T-helper 17 cell (primary cell): ENCODE measurements around the gene STAT6. TPM values are rescaled to one million over a fixed set of nuclear protein-coding genes. Genes with fewer than 3 reads are reported as not detected.

Experiments used
- ATAC-seq: fragments of 150-1000 bp; cut with Tn5 transposase; 2 replicates; pipeline ENCODE4 v1.10.0; 2021; ENCODE audit warnings: mild to moderate bottlenecking, moderate library complexity
- DNase-seq, 3 donors: peaks; one replicate each; pipeline versions ENCODE4 v3.0.0 to v3.0.0-alpha.2; 2020 to 2021
- H3K9me3 ChIP-seq: one replicate; pipeline ENCODE4 v1.7.0; 2013; ENCODE audit warnings: low read length, mild to moderate bottlenecking; ENCODE audit not compliant: control insufficient read depth, poor library complexity, severe bottlenecking
- H3K27ac Mint-ChIP-seq: one replicate; pipeline ENCODE4 v1.8.0; 2022; ENCODE audit warnings: mild to moderate bottlenecking, moderate library complexity, mixed read lengths
- H3K27me3 Mint-ChIP-seq: one replicate; pipeline ENCODE4 v1.8.0; 2022; ENCODE audit warnings: mixed read lengths
- H3K36me3 Mint-ChIP-seq: one replicate; pipeline ENCODE4 v1.8.0; 2022; ENCODE audit warnings: low read depth, mixed read lengths
- H3K4me1 Mint-ChIP-seq: one replicate; pipeline ENCODE4 v1.8.0; 2022; ENCODE audit warnings: mild to moderate bottlenecking, mixed read lengths
- H3K4me3 Mint-ChIP-seq: one replicate; pipeline ENCODE4 v1.8.0; 2022; ENCODE audit warnings: mild to moderate bottlenecking, moderate library complexity, mixed read lengths
- total RNA-seq, 4 donors: library from RNA in 2 of 4; stranded (reverse) in 2 of 4; gene quantifications; one replicate each; pipeline ENCODE4 v1.2.3 and lab custom pipeline; 2022 to 2026

STAT6 gene
- total RNA-seq, 2 donors from 2014 or later: 205 to 253 TPM

- no peaks in the 10 kb centered on the region for H3K9me3 ChIP-seq
- ATAC-seq: no peak
- H3K36me3 Mint-ChIP-seq: peaks cover 3% of the 10 kb centered on the region
- peak overlapping the region; percentile 74 for H3K27ac Mint-ChIP-seq
- DNase-seq: no peak
- H3K4me3 Mint-ChIP-seq: no peak overlapping the region
- peaks cover 5% of the 10 kb centered on the region for H3K27me3 Mint-ChIP-seq
- H3K4me1 Mint-ChIP-seq: peaks cover 3% of the 10 kb centered on the region
These were observed 28.9 kb upstream of the STAT6 start for GRCh38 chr12:57139796-57140649.

GRCh38 chr12:57138526-57139272 is 27.5 kb upstream of the STAT6 start:
- peaks cover 5% of the 10 kb centered on the region for H3K4me1 Mint-ChIP-seq
- no peaks in the 10 kb centered on the region for H3K9me3 ChIP-seq
- peaks cover 5% of the 10 kb centered on the region for H3K27me3 Mint-ChIP-seq
- ATAC-seq (no peak), DNase-seq (no peak)
- H3K36me3 Mint-ChIP-seq: peaks cover 3% of the 10 kb centered on the region
- no peak overlapping the region for H3K27ac Mint-ChIP-seq
- no peak overlapping the region for H3K4me3 Mint-ChIP-seq

- ATAC-seq (no peak), DNase-seq (no peak)
- H3K4me1 Mint-ChIP-seq: peaks cover 10% of the 10 kb centered on the region
- peaks cover 3% of the 10 kb centered on the region for H3K36me3 Mint-ChIP-seq
- no peaks in the 10 kb centered on the region for H3K9me3 ChIP-seq
- no peak overlapping the region for H3K27ac Mint-ChIP-seq
- no peak overlapping the region for H3K4me3 Mint-ChIP-seq
- peaks cover 5% of the 10 kb centered on the region for H3K27me3 Mint-ChIP-seq
These were observed 24.6 kb upstream of the STAT6 start for GRCh38 chr12:57135527-57136326.

- DNase-seq: no peak
- no peak overlapping the region for H3K27ac Mint-ChIP-seq
These were observed 23.8 kb upstream of the STAT6 start for GRCh38 chr12:57134949-57135348.

GRCh38 chr12:57133916-57134315 is 22.8 kb upstream of the STAT6 start:
- H3K4me1 Mint-ChIP-seq: peaks cover 7% of the 10 kb centered on the region
- H3K27me3 Mint-ChIP-seq: no peaks in the 10 kb centered on the region
- no peak for ATAC-seq
- no peak overlapping the region for H3K27ac Mint-ChIP-seq
- no peaks in the 10 kb centered on the region for H3K36me3 Mint-ChIP-seq
- H3K9me3 ChIP-seq: no peaks in the 10 kb centered on the region
- DNase-seq: no peak
- H3K4me3 Mint-ChIP-seq: no peak overlapping the region

More at GRCh38 chr12:57134949-57135348, 23.8 kb upstream of the STAT6 start:
- no peak overlapping the region for H3K4me3 Mint-ChIP-seq
- H3K36me3 Mint-ChIP-seq: peaks cover 3% of the 10 kb centered on the region
- peaks cover 5% of the 10 kb centered on the region for H3K27me3 Mint-ChIP-seq
- H3K4me1 Mint-ChIP-seq: peaks cover 10% of the 10 kb centered on the region
- no peak for ATAC-seq
- no peaks in the 10 kb centered on the region for H3K9me3 ChIP-seq

- H3K27me3 Mint-ChIP-seq: no peaks in the 10 kb centered on the region
- no peaks in the 10 kb centered on the region for H3K9me3 ChIP-seq
- ATAC-seq (no peak), DNase-seq (no peak)
- peaks cover 7% of the 10 kb centered on the region for H3K4me1 Mint-ChIP-seq
- no peaks in the 10 kb centered on the region for H3K36me3 Mint-ChIP-seq
- H3K4me3 Mint-ChIP-seq: no peak overlapping the region
- no peak overlapping the region for H3K27ac Mint-ChIP-seq
These were observed 21.9 kb upstream of the STAT6 start for GRCh38 chr12:57133013-57133569.

GRCh38 chr12:57131896-57132744 is 21.0 kb upstream of the STAT6 start:
- no peaks in the 10 kb centered on the region for H3K27me3 Mint-ChIP-seq
- peaks cover 7% of the 10 kb centered on the region for H3K4me1 Mint-ChIP-seq
- ATAC-seq: no peak
- no peak overlapping the region for H3K4me3 Mint-ChIP-seq
- H3K9me3 ChIP-seq: no peaks in the 10 kb centered on the region
- H3K27ac Mint-ChIP-seq: peak overlapping the region; percentile 72
- no peak for DNase-seq
- H3K36me3 Mint-ChIP-seq: no peaks in the 10 kb centered on the region

GRCh38 chr12:57130941-57131340 is 19.8 kb upstream of the STAT6 start:
- H3K27ac Mint-ChIP-seq: peak overlapping the region; percentile 32
- peak overlapping the region; percentile 50 for H3K4me3 Mint-ChIP-seq
- no peaks in the 10 kb centered on the region for H3K27me3 Mint-ChIP-seq
- no peaks in the 10 kb centered on the region for H3K36me3 Mint-ChIP-seq
- DNase-seq (no peak), ATAC-seq (no peak)
- peaks cover 7% of the 10 kb centered on the region for H3K4me1 Mint-ChIP-seq
- H3K9me3 ChIP-seq: no peaks in the 10 kb centered on the region

- Mint-ChIP-seq H3K36me3 (no peaks in the 10 kb centered on the region), H3K4me1 (peaks cover 7% of the 10 kb centered on the region), H3K27me3 (no peaks in the 10 kb centered on the region), H3K27ac (no peak overlapping the region), H3K4me3 (peak overlapping the region; percentile 70)
- no peak for ATAC-seq
- no peak for DNase-seq
- no peaks in the 10 kb centered on the region for H3K9me3 ChIP-seq
These were observed 18.7 kb upstream of the STAT6 start for GRCh38 chr12:57129889-57130288.

GRCh38 chr12:57129321-57129842 is 18.2 kb upstream of the STAT6 start:
- H3K4me3 Mint-ChIP-seq: peak overlapping the region; percentile 70
- peaks cover 7% of the 10 kb centered on the region for H3K4me1 Mint-ChIP-seq
- DNase-seq (no peak), ATAC-seq (no peak)
- H3K9me3 ChIP-seq: no peaks in the 10 kb centered on the region
- H3K27me3 Mint-ChIP-seq: no peaks in the 10 kb centered on the region
- H3K27ac Mint-ChIP-seq: no peak overlapping the region
- H3K36me3 Mint-ChIP-seq: peaks cover under 1% of the 10 kb centered on the region

- Mint-ChIP-seq H3K27me3 (no peaks in the 10 kb centered on the region), H3K36me3 (peaks cover 4% of the 10 kb centered on the region), H3K27ac (peak overlapping the region; percentile 43), H3K4me3 (peak overlapping the region; percentile 97), H3K4me1 (peaks cover 9% of the 10 kb centered on the region)
- ATAC-seq (no peak), DNase-seq (no peak)
- H3K9me3 ChIP-seq: no peaks in the 10 kb centered on the region
These were observed 17.5 kb upstream of the STAT6 start for GRCh38 chr12:57128519-57129247.
